Nephron (organoid): ENCODE measurements around the gene INHBC.
A peak's percentile ranks its signal among the peaks of the same experiment; 100 is the strongest.

Experiments used
- H3K27ac Mint-ChIP-seq, 3 experiments: 2 replicates each; pipeline ENCODE4 v1.8.0; 2020; ENCODE audit warnings: mixed read lengths in 3 of 3, mild to moderate bottlenecking in 2 of 3, moderate library complexity in 1 of 3
- H3K27me3 Mint-ChIP-seq: 2 replicates; pipeline ENCODE4 v1.8.0; 2021; ENCODE audit warnings: low read depth, mild to moderate bottlenecking, moderate library complexity, mixed read lengths
- H3K36me3 Mint-ChIP-seq: 2 replicates; pipeline ENCODE4 v1.8.0; 2020; ENCODE audit warnings: low read depth, mixed read lengths
- H3K4me1 Mint-ChIP-seq: 2 replicates; pipeline ENCODE4 v1.8.0; 2020; ENCODE audit warnings: mixed read lengths
- H3K4me3 Mint-ChIP-seq, 3 experiments: 2 replicates each; pipeline ENCODE4 v1.8.0; 2020; ENCODE audit warnings: mild to moderate bottlenecking in 3 of 3, mixed read lengths in 3 of 3, moderate library complexity in 2 of 3
- H3K9me3 Mint-ChIP-seq: 2 replicates; pipeline ENCODE4 v1.8.0; 2020; ENCODE audit warnings: mixed read lengths
- TF ChIP-seq, protein P1 (sequence below), 3 experiments: fragments of 200-600 bp; sonication (generic); IDR thresholded peaks; one replicate each; pipeline ENCODE4 v1.5.0; 2021; ENCODE audit warnings: antibody characterized with exemption in 3 of 3; ENCODE audit not compliant: unreplicated experiment in 3 of 3

The INHBC gene

DNA sequence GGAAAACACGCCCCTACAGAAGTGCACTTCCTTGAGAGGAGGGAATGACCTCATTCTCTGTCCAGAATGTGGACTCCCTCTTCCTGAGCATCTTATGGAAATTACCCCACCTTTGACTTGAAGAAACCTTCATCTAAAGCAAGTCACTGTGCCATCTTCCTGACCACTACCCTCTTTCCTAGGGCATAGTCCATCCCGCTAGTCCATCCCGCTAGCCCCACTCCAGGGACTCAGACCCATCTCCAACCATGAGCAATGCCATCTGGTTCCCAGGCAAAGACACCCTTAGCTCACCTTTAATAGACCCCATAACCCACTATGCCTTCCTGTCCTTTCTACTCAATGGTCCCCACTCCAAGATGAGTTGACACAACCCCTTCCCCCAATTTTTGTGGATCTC is 15.5 kb downstream of the INHBC start:
- Mint-ChIP-seq H3K36me3 (no peaks in the 10 kb centered on the region), H3K9me3 (no peaks in the 10 kb centered on the region)

DNA sequence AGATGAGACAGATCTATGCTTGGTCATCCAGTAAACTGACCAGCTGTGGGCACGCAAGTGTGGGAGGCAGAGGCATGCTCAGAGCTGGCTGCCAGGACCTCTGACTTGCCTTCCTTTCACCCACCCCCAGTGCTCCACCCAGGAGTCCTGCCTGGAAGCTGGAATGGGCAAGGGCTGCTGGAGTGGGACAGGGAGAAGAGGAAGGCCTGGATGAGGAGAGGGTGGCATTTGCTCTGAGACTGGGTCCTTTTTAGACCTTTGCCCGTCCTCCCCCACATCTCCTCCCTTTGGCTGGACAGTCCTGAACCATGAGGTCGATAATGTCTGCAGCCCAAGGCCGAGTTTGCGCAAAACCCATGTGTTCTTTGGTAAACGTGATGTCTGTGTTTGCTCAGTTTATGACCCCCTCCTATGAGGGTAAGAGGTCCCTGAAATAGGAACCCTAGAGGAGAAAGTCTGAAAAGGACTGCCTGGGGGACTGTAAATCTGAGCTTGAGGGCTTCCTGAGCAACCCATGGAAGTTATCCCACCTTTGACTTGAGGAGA is 16.7 kb downstream of the INHBC start:
- peaks cover 4% of the 10 kb centered on the region for H3K27me3 Mint-ChIP-seq
- H3K36me3 Mint-ChIP-seq: no peaks in the 10 kb centered on the region
- no peak overlapping the region for H3K4me3 Mint-ChIP-seq

More for the DNA sequence above, 15.5 kb downstream of the INHBC start:
- Mint-ChIP-seq H3K27me3 (no peaks in the 10 kb centered on the region), H3K4me1 (peaks cover 25% of the 10 kb centered on the region), H3K4me3 (no peak overlapping the region), H3K27ac (no peak overlapping the region)
- TF ChIP-seq, protein P1, sequence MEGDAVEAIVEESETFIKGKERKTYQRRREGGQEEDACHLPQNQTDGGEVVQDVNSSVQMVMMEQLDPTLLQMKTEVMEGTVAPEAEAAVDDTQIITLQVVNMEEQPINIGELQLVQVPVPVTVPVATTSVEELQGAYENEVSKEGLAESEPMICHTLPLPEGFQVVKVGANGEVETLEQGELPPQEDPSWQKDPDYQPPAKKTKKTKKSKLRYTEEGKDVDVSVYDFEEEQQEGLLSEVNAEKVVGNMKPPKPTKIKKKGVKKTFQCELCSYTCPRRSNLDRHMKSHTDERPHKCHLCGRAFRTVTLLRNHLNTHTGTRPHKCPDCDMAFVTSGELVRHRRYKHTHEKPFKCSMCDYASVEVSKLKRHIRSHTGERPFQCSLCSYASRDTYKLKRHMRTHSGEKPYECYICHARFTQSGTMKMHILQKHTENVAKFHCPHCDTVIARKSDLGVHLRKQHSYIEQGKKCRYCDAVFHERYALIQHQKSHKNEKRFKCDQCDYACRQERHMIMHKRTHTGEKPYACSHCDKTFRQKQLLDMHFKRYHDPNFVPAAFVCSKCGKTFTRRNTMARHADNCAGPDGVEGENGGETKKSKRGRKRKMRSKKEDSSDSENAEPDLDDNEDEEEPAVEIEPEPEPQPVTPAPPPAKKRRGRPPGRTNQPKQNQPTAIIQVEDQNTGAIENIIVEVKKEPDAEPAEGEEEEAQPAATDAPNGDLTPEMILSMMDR (IDR thresholded peaks at IDR 0.05; ENCODE audit: unreplicated experiment in 3 of 3): no peak

DNA sequence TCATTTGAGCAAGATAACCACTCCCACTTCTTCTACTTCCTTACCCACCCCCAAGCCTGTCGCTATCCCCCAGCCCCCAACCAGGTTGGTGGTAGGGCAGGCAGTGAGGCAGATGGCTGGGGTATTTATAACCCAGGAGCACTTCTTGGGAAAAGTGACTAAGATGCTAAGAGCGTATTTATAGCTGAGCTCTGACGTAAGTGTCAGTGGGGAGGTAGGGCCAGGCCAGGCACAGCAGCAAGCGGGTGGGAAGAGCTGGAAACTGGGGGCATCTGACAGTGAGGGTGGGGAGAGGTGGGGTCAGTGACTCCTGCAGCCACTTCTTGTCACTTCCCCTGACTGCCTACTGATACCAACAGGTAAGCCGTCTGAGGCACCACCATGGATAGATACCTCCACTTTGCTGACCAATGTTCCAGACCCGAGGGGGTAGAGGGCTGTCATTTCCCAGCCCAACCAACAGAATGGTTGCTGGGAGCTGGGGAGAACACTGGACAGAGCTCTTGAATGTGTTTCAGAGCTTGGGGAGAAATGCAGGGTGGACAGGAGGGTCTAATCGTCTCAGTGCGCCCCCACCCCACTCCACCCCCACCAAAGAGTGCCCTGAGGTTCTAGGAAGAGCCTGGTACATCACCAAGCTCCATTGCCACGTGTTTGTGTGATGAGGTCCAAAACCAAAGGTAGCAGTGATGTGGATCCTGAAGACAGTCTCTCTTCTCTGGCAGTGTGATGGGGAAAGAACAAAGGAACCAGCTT is 17.8 kb downstream of the INHBC start:
- Mint-ChIP-seq H3K4me3 (no peak overlapping the region), H3K27ac (peak overlapping the region; percentile 38 to 69 (median 58)), H3K9me3 (no peaks in the 10 kb centered on the region), H3K4me1 (peaks cover 43% of the 10 kb centered on the region), H3K36me3 (no peaks in the 10 kb centered on the region), H3K27me3 (peaks cover 4% of the 10 kb centered on the region)
- TF ChIP-seq, protein P1 (IDR thresholded peaks at IDR 0.05; ENCODE audit: unreplicated experiment in 3 of 3): no peak

More for the DNA sequence above, 16.7 kb downstream of the INHBC start:
- H3K9me3 Mint-ChIP-seq: no peaks in the 10 kb centered on the region
- no peak overlapping the region for H3K27ac Mint-ChIP-seq
- peaks cover 37% of the 10 kb centered on the region for H3K4me1 Mint-ChIP-seq
- TF ChIP-seq, protein P1 (IDR thresholded peaks at IDR 0.05; ENCODE audit: unreplicated experiment in 3 of 3): no peak

DNA sequence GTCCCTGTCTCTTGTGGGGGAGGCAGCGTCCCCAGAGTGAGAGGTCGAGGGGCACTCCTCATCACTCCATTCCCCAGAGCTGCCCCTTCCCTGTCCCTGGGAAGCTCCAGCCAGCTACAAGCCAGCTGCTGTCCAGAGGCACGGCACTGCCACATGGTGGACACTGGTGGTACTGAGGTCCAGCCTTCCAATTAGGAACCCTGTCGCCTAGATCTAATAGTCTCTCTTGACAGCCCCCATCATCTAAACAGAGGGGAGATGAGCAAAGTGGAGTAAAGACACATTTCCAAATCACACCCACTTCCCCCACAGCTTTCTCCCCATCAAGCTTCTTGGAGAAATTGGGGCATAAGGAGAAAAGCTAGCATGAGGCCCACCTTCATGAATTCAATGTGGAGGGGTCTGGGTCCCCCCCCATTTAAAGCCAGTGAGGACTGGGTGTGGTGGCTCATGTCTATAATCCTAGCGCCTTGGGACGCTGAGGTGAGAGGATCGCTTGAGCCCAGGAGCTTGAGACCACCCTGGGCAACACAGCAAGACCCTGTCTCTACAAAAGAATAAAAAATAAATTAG is 18.4 kb downstream of the INHBC start:
- peaks cover 4% of the 10 kb centered on the region for H3K27me3 Mint-ChIP-seq
- no peaks in the 10 kb centered on the region for H3K36me3 Mint-ChIP-seq
- H3K27ac Mint-ChIP-seq: peak overlapping the region; percentile 38 to 69 (median 58)
- no peaks in the 10 kb centered on the region for H3K9me3 Mint-ChIP-seq
- TF ChIP-seq, protein P1 (IDR thresholded peaks at IDR 0.05; ENCODE audit: unreplicated experiment in 3 of 3): peak; percentile 85 to 89 (median 87)
- H3K4me1 Mint-ChIP-seq: peaks cover 43% of the 10 kb centered on the region
- peak overlapping the region in 1 of 3 experiments; percentile 41 for H3K4me3 Mint-ChIP-seq

DNA sequence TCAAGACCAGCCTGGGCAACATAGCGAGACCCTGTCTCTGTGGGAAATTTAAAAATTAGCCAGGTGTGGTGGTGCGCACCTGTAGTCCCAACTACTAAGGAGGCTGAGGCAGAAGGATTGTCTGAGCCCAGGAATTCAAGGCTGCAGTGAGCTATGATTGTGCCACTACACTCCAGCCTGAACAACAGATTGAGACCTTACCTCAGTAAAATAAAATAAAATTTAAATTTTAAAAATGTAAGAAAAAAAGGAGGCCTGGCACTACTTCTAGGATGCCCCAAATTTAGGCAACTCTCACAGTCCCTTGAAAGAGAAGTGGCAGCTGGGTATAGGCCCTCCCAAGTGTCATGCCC is 19.6 kb downstream of the INHBC start:
- Mint-ChIP-seq H3K27me3 (peaks cover 7% of the 10 kb centered on the region), H3K36me3 (no peaks in the 10 kb centered on the region), H3K4me1 (peaks cover 48% of the 10 kb centered on the region), H3K9me3 (no peaks in the 10 kb centered on the region), H3K4me3 (no peak overlapping the region), H3K27ac (no peak overlapping the region)
- TF ChIP-seq, protein P1 (IDR thresholded peaks at IDR 0.05; ENCODE audit: unreplicated experiment in 3 of 3): no peak
